PC-3 (cell line): ENCODE data around the gene METTL26. TPM values are rescaled to one million over a fixed set of nuclear protein-coding genes. Genes with fewer than 3 reads are reported as not detected.

Experiments
- ATAC-seq: fragments of 200-7000 bp; cut with Tn5 transposase; 2 replicates; pipeline ENCODE4 v1.9.1; 2020; ENCODE audit warnings: mild to moderate bottlenecking, moderate library complexity
- BruUV-seq: library from RNA; stranded (reverse); fragments of 400-500 nt; replicated peaks from 2 replicates; lab custom pipeline; 2021; lab: Mats Ljungman, UMichigan
- CTCF ChIA-PET: fragments of 300-600 bp; sonication (Branson Sonifier 250); formaldehyde crosslinking; loops from one replicate; lab custom pipeline; 2022; ENCODE audit warnings: antibody characterized with exemption; lab: Charles Lee
- POLR2A ChIA-PET: fragments of 300-600 bp; sonication (Branson Sonifier 250); formaldehyde crosslinking; loops from one replicate; lab custom pipeline; 2022; ENCODE audit warnings: antibody characterized with exemption; ENCODE audit not compliant: unreplicated experiment; lab: Charles Lee
- DNase-seq: peaks from one replicate; pipeline ENCODE4 v3.0.0-alpha.2; 2015
- H2AFZ ChIP-seq: fragments of 300-600 bp; sonication (generic); 2 replicates; pipeline ENCODE4 v1.6.0; 2016; ENCODE audit warnings: antibody characterized with exemption, low read length
- H3F3A ChIP-seq: fragments of 300-600 bp; sonication (generic); one replicate; pipeline ENCODE4 v1.6.0; 2017; ENCODE audit warnings: antibody characterized with exemption, low read length, control low read depth, mild to moderate bottlenecking; ENCODE audit not compliant: unreplicated experiment
- H3K27ac ChIP-seq: fragments of 300-600 bp; sonication (generic); 2 replicates; pipeline ENCODE4 v1.5.1; 2016; ENCODE audit warnings: mild to moderate bottlenecking, low read length
- H3K27me3 ChIP-seq: fragments of 300-600 bp; sonication (generic); 2 replicates; pipeline ENCODE4 v1.6.1; 2016; ENCODE audit warnings: low read length, mixed read lengths
- H3K36me3 ChIP-seq: fragments of 300-600 bp; sonication (generic); 2 replicates; pipeline ENCODE4 v1.6.1; 2016; ENCODE audit warnings: low read depth, mixed run types, low read length, mixed read lengths
- H3K4me1 ChIP-seq: fragments of 300-600 bp; sonication (generic); 2 replicates; pipeline ENCODE4 v1.5.1; 2016; ENCODE audit warnings: low read length; ENCODE audit not compliant: insufficient read depth
- H3K4me2 ChIP-seq: fragments of 300-600 bp; sonication (generic); 2 replicates; pipeline ENCODE4 v1.6.0; 2016; ENCODE audit warnings: low read length
- H3K4me3 ChIP-seq: fragments of 300-600 bp; sonication (generic); 2 replicates; pipeline ENCODE4 v1.5.1; 2016; ENCODE audit warnings: mild to moderate bottlenecking, low read length, mixed read lengths
- H3K79me2 ChIP-seq: fragments of 300-600 bp; sonication (generic); 2 replicates; pipeline ENCODE4 v1.6.1; 2017; ENCODE audit warnings: low read length, mixed read lengths
- H3K9ac ChIP-seq: fragments of 300-600 bp; sonication (generic); 2 replicates; pipeline ENCODE4 v1.6.0; 2016; ENCODE audit warnings: mild to moderate bottlenecking, low read length
- H3K9me2 ChIP-seq: fragments of 300-600 bp; sonication (generic); replicated peaks from 2 replicates; pipeline ENCODE4 v1.6.1; 2016; ENCODE audit warnings: mixed run types, low read length, mixed read lengths
- H3K9me3 ChIP-seq: fragments of 300-600 bp; sonication (generic); 2 replicates; pipeline ENCODE4 v1.6.1; 2016; ENCODE audit warnings: low read length, mixed read lengths
- H4K20me1 ChIP-seq: fragments of 300-600 bp; sonication (generic); 2 replicates; pipeline ENCODE4 v1.6.1; 2016; ENCODE audit warnings: low read length, mixed read lengths
- CTCF ChIP-seq: fragments of 300-600 bp; sonication (generic); conservative IDR thresholded peaks from 2 replicates; pipeline ENCODE4 v1.5.1; 2017; ENCODE audit warnings: antibody characterized with exemption, low read depth, mild to moderate bottlenecking, low read length
- EZH2 ChIP-seq: fragments of 300-600 bp; sonication (generic); IDR thresholded peaks from one replicate; pipeline ENCODE4 v1.6.1; 2017; ENCODE audit warnings: antibody characterized with exemption, mild to moderate bottlenecking, low read length; ENCODE audit not compliant: unreplicated experiment
- EZH2phosphoT487 ChIP-seq: fragments of 300-600 bp; sonication (generic); IDR thresholded peaks from 2 replicates; pipeline ENCODE4 v1.6.1; 2018; ENCODE audit warnings: mild to moderate bottlenecking, antibody characterized with exemption, low read length, borderline replicate concordance
- intact Hi-C: fragments of 100-400 bp; cut with micrococcal nuclease; formaldehyde crosslinking; loops from 2 replicates; pipeline ENCODE4 v1.9.0; 2023
- total RNA-seq: library from RNA; depleted of rRNA; stranded (reverse); fragments of >200 nt; gene quantifications from 2 replicates; pipeline ENCODE4 v1.2.3, GENCODE V29; 2014

Gene METTL26
- total RNA-seq, 1 experiment from 2014 or later = 179 TPM

DNA sequence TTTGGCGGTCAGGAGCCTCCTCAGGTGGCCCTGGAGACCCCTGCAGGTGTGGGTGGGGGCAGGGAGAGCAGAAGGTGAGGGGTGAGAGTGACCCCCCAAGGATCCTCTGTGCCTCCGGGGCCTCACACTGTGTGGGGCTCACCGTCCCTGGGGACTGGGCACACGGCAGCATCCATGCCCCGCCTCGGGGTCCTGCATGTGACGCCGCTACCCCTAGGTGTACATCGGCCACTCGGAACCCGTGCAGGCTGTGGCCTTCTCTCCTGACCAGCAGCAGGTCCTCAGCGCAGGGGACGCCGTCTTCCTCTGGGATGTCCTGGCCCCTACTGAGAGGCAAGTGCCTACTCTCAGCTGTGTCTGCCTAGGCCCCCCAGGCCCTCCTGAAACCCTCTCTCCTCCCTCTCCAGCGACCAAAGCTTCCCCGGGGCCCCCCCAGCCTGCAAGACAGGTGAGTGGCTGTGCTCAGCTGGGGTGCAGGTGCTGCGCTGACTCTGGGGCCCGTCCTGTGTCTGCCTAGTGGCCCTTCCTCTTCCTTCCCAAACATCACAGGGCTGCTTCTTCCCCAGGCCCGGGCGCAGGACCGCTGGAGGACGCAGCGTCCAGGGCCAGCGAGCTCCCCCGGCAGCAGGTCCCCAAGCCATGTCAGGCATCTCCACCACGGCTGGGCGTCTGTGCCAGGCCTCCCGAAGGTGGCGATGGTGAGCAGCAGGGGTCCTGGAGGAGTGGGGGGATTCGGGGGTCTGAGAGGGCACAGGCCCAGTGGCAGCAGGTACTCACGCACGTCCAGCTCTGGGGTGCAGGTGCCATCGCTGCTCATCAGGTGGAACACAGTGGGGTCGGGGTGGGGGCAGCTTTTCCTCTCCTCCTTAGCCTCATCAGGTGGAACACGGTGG, 22.8 kb upstream of the METTL26 start:
- H3F3A ChIP-seq = no peaks in the 10 kb centered on the region
- no TSS peak for BruUV-seq
- intact Hi-C loops = no loop called here
- CTCF ChIA-PET = no interaction called here
- no peak overlapping the region for H3K9ac ChIP-seq
- H4K20me1 ChIP-seq = no peaks in the 10 kb centered on the region
- POLR2A ChIA-PET = no interaction called here
- H3K27me3 ChIP-seq = no peaks in the 10 kb centered on the region
- TF ChIP-seq EZH2phosphoT487 (no peak), CTCF (peak; percentile 38)
- H3K79me2 ChIP-seq = no peaks in the 10 kb centered on the region
- no peak overlapping the region for H3K4me3 ChIP-seq
- no peak overlapping the region for H3K27ac ChIP-seq
- no peaks in the 10 kb centered on the region for H3K36me3 ChIP-seq
- no peak overlapping the region for H2AFZ ChIP-seq
- H3K9me2 ChIP-seq = no peaks in the 10 kb centered on the region
- H3K9me3 ChIP-seq = no peaks in the 10 kb centered on the region
- no peak overlapping the region for H3K4me2 ChIP-seq
- DNase-seq (no peak), ATAC-seq (no peak)
- H3K4me1 ChIP-seq = peaks cover 5% of the 10 kb centered on the region

GRCh38 chr16:657487-657886, 21.4 kb upstream of the METTL26 start:
- Histone ChIP-seq H2AFZ (no peak overlapping the region), H3K79me2 (no peaks in the 10 kb centered on the region), H3K4me3 (no peak overlapping the region), H3K36me3 (no peaks in the 10 kb centered on the region), H3K27ac (no peak overlapping the region), H4K20me1 (no peaks in the 10 kb centered on the region), H3F3A (no peaks in the 10 kb centered on the region), H3K9me3 (no peaks in the 10 kb centered on the region), H3K9ac (no peak overlapping the region), H3K4me1 (peaks cover 5% of the 10 kb centered on the region), H3K4me2 (no peak overlapping the region), H3K9me2 (no peaks in the 10 kb centered on the region), H3K27me3 (no peaks in the 10 kb centered on the region)
- no peak for DNase-seq
- POLR2A ChIA-PET = no interaction called here
- BruUV-seq = no TSS peak
- CTCF ChIA-PET = no interaction called here
- TF ChIP-seq CTCF (no peak), EZH2 (no peak), EZH2phosphoT487 (no peak)
- ATAC-seq = no peak
- intact Hi-C loops = no loop called here

- H4K20me1 ChIP-seq = no peaks in the 10 kb centered on the region
- no TSS peak for BruUV-seq
- ChIA-PET POLR2A (no interaction called here), CTCF (no interaction called here)
- no peak overlapping the region for H3K27ac ChIP-seq
- no peak overlapping the region for H2AFZ ChIP-seq
- H3K36me3 ChIP-seq = no peaks in the 10 kb centered on the region
- no peak for DNase-seq
- H3K4me3 ChIP-seq = no peak overlapping the region
- no peaks in the 10 kb centered on the region for H3F3A ChIP-seq
- no peak for TF ChIP-seq CTCF
- TF ChIP-seq EZH2phosphoT487 = no peak
- no peak for TF ChIP-seq EZH2
- no peak for ATAC-seq
- no peaks in the 10 kb centered on the region for H3K79me2 ChIP-seq
- H3K4me1 ChIP-seq = peaks cover 5% of the 10 kb centered on the region; the same call in 1 of the 2 replicates
- intact Hi-C loops = no loop called here
- H3K9me2 ChIP-seq = no peaks in the 10 kb centered on the region
- no peaks in the 10 kb centered on the region for H3K27me3 ChIP-seq
- no peaks in the 10 kb centered on the region for H3K9me3 ChIP-seq
- H3K4me2 ChIP-seq = no peak overlapping the region
- no peak overlapping the region for H3K9ac ChIP-seq
These were observed 17.9 kb upstream of the METTL26 start for GRCh38 chr16:654034-654433.
